ENCODE measurements around the gene ARHGEF6.

Gene ARHGEF6

GRCh38 chrX:136747003-136747986 lies 33.4 kb downstream of the ARHGEF6 start:
- peak in 1 of 2 donors; percentile 4 for DNase-seq (ENCODE audit: low read depth in 2 of 2)

DNA sequence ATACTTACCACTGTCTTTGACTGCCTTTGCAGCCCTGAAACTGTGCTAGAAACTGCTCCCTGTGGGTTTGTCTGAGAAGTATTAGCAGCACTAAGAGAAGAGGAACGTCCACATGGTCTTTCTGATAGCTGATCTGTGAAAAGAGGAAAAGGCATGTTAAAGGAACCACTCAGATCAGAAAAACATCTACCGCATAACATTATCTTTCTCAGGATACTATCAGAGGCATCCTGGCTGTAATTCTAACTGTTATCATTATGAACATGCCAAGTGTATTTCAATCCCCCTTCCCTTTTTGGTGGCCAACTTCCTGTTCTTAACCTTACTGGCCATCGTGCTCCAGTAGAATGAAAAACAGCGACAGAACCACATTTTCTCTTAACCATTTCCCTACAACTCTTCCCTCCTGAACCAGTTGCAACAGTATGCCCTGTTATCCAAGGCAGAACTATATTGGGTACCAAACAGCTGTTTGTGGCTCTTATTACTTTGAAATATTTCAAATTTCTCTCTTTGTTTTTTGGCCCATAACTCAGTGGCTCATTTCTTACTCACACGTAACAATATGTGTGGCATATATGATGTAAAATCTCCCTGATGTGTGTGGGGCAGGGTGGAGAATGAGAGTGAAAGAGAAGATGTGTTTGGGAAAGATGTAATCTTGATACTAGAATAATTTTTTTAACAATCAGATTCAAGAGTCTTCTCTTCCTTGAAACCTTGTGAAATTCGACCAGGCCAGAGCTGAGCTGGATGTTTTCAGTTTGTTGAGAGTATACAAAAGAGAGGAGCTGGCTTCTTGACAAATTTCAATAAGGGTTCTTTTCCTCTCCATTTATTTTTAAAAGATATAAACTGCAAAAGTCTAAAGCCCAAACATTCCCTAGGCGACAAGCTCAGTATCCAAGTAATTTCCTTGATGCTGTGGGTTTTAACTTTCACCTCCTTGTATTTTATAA lies 35.2 kb downstream of the ARHGEF6 start:
- DNase-seq (ENCODE audit: low read depth in 2 of 2) = no peak

DNA sequence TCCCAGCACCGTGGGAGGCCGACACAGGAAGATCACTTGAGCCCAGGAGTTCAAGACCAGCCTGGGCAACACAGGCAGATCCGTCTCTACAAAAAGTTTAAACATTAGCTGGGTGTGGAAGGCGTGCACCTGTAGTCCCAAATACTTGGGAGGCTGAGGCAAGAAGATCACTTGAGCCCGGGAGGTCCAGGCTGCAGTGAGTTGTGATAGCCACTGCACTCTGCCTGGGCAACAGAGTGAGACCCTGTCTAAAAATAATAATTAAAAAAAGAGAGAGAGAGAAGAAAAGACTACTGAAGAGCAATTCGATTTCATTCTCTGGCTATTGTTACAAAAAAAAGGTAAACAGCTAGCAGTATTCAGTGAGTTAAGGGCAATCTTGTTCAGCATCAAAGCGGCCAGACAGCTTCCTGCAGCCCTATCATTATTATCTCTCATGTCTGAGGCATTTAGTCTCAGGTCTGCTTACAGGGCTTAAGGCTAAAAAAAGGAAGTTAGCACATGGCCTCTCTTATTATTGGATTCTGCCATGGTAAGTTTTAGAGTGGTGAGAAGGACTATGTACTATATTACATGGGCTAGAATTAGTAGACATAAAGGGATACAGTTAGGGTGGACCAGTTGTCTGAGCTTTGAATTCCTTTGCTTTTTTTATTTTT lies 37.9 kb downstream of the ARHGEF6 start:
- no peak for DNase-seq (ENCODE audit: low read depth in 2 of 2)

DNA sequence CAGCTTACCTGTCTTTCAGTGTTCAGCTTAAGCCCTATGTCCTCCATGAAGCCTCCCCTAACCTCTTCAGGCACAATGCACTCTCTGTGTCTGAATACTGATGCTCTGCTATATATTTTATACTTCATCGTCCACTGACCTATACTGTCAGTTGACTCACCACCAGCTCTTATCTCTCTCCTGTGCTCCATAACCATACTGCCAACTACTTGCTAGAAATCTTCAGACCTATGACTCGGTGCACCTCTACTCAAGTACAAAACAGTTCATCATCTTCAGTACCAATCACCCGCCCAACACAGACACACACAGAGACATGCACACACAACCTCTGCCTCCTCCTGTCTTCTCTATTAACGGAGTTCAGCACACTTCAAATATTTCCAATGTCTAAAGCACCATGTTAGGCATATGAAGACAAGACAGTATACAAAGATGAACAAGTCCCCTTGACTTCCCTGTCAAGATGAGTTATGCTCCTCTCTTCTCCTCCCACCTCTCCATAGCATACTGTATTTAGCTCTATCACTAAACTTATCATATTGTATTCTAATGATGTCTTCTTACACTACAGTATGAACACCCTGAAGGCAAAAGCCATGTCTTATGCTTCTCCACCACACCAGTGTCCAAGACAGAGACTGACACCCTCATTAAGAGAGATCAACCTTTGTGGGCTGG lies 42.5 kb downstream of the ARHGEF6 start:
- no peak for DNase-seq (ENCODE audit: low read depth in 2 of 2)

DNA sequence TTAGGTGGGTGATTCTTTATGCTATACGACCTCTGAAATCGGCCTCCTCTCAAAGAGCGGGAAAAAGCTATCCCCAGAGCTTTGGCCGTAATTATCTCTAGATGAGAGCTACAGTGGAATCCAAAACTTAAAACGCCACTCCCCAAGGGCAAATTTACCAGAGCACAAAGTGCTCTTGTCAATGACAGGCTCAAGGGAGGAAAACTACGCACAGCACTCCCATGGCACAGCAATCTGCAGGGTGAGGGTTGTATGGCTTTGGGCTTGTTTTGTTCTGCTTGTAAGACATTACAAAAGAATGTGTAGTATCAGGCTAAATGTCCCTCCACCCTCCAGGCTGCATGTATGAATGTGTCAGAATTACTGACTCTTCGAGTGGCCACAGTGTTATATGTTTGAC lies 44.0 kb downstream of the ARHGEF6 start:
- DNase-seq (ENCODE audit: low read depth in 2 of 2) = no peak

DNA sequence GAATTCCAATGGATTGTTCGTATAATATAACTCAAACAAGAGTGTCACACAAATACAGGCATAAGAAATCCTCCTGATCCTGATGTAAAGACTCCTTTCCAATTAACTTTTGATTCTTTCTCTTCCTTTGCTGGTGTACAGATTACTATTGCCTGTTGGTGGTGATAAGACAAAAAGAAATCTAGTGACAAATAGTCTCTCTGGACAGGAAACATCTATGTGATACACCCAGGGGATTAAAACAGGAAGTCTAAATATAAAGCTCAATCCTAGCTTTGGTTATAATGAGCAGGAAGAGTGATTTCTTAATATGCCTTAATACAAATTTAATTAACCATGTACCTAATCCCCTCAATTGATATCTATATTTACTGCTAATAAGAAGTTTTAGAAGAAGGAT lies 45.1 kb downstream of the ARHGEF6 start:
- no peak for DNase-seq (ENCODE audit: low read depth in 2 of 2)

- no peak for DNase-seq (ENCODE audit: low read depth in 2 of 2)
These were observed 47.1 kb downstream of the ARHGEF6 start for GRCh38 chrX:136733613-136734012.

DNA sequence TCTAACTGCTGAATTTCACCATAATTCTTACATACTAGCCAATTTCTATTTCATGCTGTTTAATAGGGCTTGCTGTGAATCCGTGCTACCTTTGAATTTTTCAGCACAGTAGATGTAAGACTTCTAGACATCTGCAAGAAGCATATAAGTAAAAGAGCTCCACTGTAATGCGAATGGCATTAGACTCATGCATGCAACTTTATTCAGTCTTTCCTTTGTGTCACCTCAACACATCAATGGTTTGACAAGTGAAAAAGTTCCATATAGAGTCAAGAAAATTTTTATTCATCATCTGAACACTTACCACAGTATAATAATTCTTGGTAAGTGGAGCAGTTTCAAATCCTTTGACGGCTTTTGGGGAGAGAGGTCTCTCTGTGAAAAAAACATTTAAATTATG lies 48.9 kb downstream of the ARHGEF6 start:
- no peak for DNase-seq (ENCODE audit: low read depth in 2 of 2)

DNA sequence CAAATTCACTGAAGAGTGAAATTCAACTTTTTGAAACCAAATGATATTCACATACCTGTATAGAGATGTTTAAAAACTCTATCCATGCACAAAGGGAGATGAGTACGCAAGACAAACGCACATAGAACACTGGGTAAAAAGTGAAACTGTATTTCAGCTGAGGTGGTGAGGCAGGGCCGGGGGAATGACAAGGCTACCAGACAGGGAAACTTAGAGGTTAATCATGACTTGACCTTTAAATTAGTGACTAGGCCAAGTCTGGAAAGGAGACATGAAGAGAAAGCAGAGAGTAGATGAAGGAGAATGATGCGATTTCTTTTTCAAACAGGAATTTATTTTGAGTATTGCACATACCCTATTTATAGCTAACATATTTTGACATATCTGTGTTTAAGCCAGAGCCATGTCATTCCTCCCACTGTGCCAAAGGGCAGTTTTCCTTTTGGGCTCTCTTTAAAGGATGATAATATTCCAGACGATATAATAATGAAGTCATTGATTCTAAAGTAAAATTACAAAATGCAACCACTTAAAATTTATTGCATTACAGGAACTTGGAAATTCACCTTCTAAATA lies 49.4 kb downstream of the ARHGEF6 start:
- no peak for DNase-seq (ENCODE audit: low read depth in 2 of 2)

DNA sequence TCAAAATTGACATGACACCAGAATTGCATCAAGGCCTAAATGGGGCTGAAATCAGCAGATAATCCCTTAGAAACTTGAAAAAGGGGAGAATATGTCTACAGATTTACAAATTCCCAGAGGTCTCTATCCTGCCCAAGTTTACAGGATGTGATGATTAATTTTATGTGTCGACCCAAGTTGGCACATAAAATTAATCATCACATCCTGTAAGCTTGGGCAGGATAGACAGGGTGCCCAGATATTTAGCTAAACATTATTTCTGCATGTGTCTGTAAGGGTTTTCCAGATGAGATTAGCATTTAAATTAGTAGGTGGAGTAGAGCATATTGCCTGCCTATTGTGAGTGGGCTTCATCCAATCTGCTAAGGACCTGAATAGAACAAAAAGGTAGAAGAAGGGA lies 52.3 kb downstream of the ARHGEF6 start:
- DNase-seq (ENCODE audit: low read depth in 2 of 2) = no peak

DNA sequence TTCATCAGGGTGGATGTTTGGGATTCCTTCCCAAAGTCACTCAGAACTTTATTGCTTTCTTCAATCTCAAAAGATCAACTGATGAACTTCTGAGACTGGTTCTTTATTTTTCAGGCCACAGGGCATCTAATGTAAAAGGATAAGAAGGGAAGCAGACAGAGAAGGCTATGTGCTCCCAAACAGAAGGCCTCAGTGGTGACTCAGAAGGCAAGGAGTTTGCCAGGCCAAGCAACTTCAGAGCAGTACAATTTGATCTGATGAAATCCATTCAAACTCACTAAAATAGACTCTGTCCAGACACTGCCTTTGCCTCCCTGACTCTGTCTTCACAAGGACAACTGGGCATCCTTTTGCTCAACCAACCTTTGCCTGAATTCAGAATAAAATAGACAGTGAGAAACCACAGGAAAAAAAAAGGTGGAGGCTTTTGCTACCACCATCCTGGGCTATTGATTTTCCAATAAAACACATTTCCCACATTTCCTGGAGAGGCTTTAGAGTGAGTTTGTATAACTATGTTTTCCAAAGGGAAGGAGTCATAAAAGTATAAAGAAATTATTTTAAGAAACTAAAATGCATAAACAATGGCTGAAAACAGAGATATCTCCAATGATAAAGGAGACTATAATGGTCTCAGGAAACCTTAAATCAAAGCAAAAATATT lies 55.2 kb downstream of the ARHGEF6 start:
- DNase-seq (ENCODE audit: low read depth in 2 of 2) = no peak

GRCh38 chrX:136718091-136718490 lies 62.6 kb downstream of the ARHGEF6 start:
- DNase-seq (ENCODE audit: low read depth in 2 of 2) = no peak

DNA sequence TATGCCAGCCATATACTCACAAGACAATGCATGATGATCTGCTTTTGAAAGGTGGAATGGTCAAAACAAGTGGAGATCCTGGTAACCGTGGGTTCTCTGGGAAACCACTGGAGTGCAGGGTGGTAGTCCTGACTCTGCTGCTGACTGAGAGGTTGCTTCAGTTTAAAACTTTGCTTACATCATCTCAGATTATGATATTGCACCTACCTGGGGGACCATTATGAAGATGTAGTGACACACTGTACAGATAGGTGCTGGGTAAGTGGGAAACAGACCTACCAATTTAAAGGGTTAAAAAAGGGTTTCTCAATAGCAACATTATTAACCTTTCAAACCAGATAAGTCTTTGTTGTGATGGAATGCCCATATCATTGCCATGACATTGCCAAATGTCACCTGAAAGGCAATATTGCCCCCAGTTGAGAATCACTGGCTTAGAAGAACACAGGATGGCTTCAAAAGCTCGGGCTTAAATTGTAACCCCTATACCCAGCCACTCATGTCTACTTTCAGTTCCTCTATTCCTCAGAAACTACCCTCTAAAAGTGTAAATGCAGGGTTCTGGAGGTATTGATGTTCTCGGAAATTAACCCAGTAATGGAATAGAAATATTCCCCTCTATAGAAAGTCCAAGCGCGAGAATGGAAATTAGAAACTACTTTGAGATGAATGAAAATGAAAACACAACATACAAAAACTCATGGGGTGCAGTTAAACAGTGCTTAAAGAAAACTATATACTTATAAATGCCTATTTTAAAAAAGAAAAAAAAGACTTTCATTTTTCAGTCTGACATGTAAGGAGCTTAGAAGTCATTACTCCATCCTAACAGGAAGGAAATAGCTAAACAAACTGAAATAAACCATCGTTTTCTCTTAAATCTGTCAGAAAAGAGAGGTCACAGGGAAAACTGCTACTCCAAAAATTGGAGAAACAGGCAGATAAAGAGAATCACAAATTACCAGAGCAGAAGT lies 65.8 kb downstream of the ARHGEF6 start:
- DNase-seq (ENCODE audit: low read depth in 2 of 2) = no peak

DNA sequence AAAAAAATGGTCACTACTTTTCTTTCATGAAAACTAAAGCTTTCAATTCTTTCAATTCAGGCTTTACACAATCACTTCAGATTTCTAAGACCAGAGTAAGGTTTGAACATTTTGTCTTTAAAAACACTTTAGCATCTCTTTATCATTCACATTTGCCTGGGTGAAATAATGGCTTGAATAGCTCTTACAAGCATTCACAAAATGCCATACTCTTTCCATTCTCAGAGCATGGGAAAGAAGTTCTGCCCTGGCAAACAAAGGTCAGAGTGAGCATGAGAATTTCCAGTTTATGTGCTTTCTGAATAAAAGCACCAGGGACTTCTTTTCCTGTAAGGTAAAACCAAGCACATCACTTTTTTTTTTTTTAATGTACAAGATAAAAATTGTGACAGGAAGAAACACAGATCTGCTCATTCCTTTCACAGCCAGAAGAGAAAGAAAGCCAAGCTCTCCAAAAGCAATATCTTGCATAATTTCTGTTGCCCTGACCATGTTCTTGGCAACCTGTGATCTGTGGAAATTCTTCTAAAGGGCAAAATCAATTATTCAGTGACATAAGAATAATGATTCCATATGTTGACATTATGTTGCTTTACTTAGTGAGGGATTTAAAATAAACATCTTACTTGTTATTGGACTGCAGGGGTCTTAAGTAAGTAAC lies 68.0 kb downstream of the ARHGEF6 start:
- DNase-seq (ENCODE audit: low read depth in 2 of 2) = no peak

DNA sequence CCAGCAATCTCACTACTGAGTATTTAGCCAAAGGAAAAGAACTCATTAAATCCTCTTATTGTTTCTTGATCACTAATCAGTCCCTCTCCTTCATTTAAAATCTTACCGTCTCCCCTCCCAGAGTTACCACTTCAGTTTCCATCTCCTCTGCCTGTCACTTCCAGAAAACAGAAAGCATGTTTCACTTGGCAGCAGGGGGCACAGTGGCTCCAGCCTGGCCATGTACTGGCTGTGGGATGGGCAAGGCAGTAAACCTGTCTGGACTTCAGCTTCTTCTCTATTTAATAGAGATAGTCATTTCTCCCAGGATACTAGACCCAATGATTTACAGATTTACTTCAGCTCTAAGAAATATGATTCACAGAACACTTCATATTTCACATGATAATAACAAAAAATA lies 69.6 kb downstream of the ARHGEF6 start:
- no peak for DNase-seq (ENCODE audit: low read depth in 2 of 2)

DNA sequence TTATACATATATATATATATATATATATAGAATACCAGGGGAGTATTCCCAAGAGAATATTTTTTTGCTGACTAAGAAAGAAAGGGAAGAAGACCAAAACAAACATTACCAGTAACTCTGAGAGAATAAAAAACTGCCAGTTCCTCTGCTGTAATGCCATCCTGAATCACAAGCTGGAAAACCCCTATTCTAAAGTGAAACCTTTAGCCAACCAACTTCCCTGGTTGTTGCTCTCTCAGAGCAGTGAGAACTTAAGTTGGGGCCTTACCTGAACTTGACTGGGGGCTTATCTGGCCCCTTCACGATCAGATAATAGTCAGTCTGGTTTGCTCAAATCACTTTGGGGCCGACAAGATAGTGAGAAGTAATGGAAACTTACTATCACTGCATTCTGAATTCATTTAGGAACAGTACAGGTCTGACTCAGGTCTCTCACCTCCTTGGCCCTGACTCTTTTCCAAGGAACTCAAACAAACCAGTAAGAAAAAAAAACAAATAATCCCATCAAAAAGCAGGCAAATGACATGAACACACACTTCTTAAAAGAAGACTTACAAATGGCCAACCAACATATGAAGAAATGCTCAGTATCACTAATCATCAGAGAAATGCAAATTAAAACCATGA lies 70.3 kb downstream of the ARHGEF6 start:
- DNase-seq (ENCODE audit: low read depth in 2 of 2) = no peak

DNA sequence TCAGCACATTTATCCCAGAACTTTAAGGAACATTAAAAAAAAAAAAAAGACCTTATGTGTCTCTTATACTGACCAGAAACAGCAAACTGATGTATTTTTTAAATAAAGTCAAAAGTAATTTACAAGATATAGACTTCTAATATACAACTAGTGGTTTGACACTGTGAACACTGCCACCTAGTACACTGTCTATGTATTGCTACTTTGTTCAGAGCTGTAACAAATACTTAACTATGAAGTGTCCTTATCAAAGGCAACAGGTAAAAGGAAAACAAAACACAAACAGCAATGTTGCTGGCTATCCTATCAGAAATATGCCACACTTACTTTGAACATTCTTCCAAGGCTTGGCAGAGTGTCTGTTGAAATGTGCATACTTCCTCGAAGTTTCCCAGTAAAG lies 72.4 kb downstream of the ARHGEF6 start:
- no peak for DNase-seq (ENCODE audit: low read depth in 2 of 2)

DNA sequence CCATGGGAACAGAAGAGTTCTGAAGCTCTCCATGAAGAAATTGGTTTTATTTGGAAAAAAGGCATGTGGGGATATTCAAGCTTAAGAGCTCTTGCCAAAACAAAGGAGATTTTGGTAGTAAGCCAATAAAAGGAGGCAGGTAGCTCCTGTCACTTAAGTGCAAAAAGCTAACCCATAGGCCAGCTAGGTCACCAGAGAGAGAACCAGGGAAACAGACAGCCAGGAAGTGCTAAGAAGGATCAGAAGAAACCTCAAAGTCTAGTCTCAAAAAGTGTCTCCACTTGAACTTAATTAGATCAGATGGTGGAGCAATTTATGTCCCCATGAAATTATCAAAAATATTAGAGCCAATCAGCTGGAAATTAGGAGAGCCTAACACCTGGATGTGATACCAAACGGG lies 83.6 kb downstream of the ARHGEF6 start:
- DNase-seq (ENCODE audit: low read depth in 2 of 2) = no peak

Measured in stimulated activated CD8-positive, alpha-beta memory T cell treated with anti-CD3 and anti-CD28 coated beads, Interleukin-2, amount 100 ng/mL, for 1 hour (primary cell).